ENCODE measurements around the gene ELMO3.
A peak's percentile ranks its signal among the peaks of the same experiment; 100 is the strongest.

Gene ELMO3

GRCh38 chr16:67166110-67166547 is 32.8 kb upstream of the ELMO3 start:
- peaks cover 98% of the 10 kb centered on the region for H3K27me3 ChIP-seq (ENCODE audit: insufficient read depth, low read length)
- peaks cover 2% of the 10 kb centered on the region for H3K4me1 ChIP-seq (ENCODE audit: insufficient read depth, low read length)
- H3K9ac ChIP-seq (ENCODE audit: low read depth, low read length), result no peak overlapping the region
- no peak overlapping the region for H3K4me3 ChIP-seq (ENCODE audit: low read length)
- H3K36me3 ChIP-seq (ENCODE audit: insufficient read depth, low read depth, low read length), result no peaks in the 10 kb centered on the region
- H3K9me3 ChIP-seq (ENCODE audit: insufficient read depth, low read depth, low read length), result peaks cover 10% of the 10 kb centered on the region
- H3K27ac ChIP-seq (ENCODE audit: low read length), result no peak overlapping the region

DNA sequence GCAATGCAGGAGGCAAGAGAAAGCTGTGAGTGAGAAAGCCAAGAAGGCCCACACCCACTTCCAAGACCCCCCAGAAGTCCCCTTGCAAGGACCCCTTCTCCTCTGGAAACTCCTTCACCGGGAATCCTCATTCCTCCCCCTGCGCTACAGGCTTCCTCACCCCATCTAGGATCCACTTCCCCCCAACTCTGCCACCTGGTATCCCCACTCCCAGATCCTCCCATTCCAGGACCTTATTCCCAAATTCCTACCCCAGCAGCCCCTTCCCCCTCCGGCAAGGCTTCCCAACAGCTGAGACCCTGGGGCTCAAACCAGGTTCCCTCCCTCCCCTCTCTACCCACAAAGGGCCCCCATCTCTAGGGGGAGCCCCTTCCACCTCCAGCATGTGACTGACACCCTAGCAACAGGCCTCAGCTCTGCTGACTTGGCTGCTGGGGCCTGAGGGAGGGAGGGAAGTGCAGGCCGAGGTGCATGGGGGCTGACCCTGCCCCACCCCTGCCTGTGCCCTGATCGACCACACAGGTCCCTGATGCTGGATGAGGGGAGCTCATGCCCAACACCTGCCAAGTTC is 32.2 kb upstream of the ELMO3 start:
- no peaks in the 10 kb centered on the region for H3K36me3 ChIP-seq (ENCODE audit: insufficient read depth, low read depth, low read length)
- H3K27me3 ChIP-seq (ENCODE audit: insufficient read depth, low read length), result peaks cover 98% of the 10 kb centered on the region
- peaks cover 10% of the 10 kb centered on the region for H3K9me3 ChIP-seq (ENCODE audit: insufficient read depth, low read depth, low read length)
- H3K9ac ChIP-seq (ENCODE audit: low read depth, low read length), result no peak overlapping the region
- no peak overlapping the region for H3K4me3 ChIP-seq (ENCODE audit: low read length)
- H3K4me1 ChIP-seq (ENCODE audit: insufficient read depth, low read length), result peaks cover 4% of the 10 kb centered on the region
- H3K27ac ChIP-seq (ENCODE audit: low read length), result no peak overlapping the region

DNA sequence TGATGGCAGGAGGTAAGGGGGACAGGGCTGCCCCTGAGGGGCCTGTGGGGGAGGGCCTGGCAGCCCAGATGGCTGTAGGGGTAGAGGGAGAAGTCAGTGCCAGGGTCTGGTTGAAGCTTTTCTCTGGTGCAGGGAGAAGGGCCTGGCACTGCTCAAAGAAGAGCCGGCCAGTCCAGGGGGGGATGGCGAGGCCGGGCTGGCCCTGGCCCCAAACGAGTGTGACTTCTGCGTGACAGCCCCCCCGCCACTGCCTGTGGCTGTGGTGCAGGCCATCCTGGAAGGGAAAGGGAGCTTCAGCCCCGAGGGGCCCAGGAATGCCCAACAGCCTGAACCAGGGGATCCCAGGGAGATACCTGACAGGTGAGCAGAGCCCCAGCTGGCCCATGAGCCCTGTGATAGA is 31.3 kb upstream of the ELMO3 start:
- Histone ChIP-seq H3K4me1 (ENCODE audit: insufficient read depth, low read length) (peaks cover 4% of the 10 kb centered on the region), H3K9ac (ENCODE audit: low read depth, low read length) (no peak overlapping the region), H3K36me3 (ENCODE audit: insufficient read depth, low read depth, low read length) (no peaks in the 10 kb centered on the region), H3K4me3 (ENCODE audit: low read length) (no peak overlapping the region), H3K27me3 (ENCODE audit: insufficient read depth, low read length) (peaks cover 98% of the 10 kb centered on the region), H3K27ac (ENCODE audit: low read length) (no peak overlapping the region), H3K9me3 (ENCODE audit: insufficient read depth, low read depth, low read length) (peaks cover 6% of the 10 kb centered on the region)

- Histone ChIP-seq H3K36me3 (ENCODE audit: insufficient read depth, low read depth, low read length) (no peaks in the 10 kb centered on the region), H3K9me3 (ENCODE audit: insufficient read depth, low read depth, low read length) (peaks cover 5% of the 10 kb centered on the region; the same call in 1 of the 2 replicates), H3K9ac (ENCODE audit: low read depth, low read length) (no peak overlapping the region), H3K4me3 (ENCODE audit: low read length) (peak overlapping the region; percentile 63), H3K4me1 (ENCODE audit: insufficient read depth, low read length) (peaks cover 9% of the 10 kb centered on the region), H3K27ac (ENCODE audit: low read length) (no peak overlapping the region), H3K27me3 (ENCODE audit: insufficient read depth, low read length) (peaks cover 98% of the 10 kb centered on the region)
These were observed 29.9 kb upstream of the ELMO3 start for GRCh38 chr16:67169011-67169451.

- H3K27me3 ChIP-seq (ENCODE audit: insufficient read depth, low read length), result peaks cover 98% of the 10 kb centered on the region
- no peaks in the 10 kb centered on the region for H3K36me3 ChIP-seq (ENCODE audit: insufficient read depth, low read depth, low read length)
- peak overlapping the region; percentile 63 for H3K4me3 ChIP-seq (ENCODE audit: low read length)
- peaks cover 9% of the 10 kb centered on the region for H3K4me1 ChIP-seq (ENCODE audit: insufficient read depth, low read length)
- H3K9me3 ChIP-seq (ENCODE audit: insufficient read depth, low read depth, low read length), result peaks cover 4% of the 10 kb centered on the region; the same call in 1 of the 2 replicates
- no peak overlapping the region for H3K27ac ChIP-seq (ENCODE audit: low read length)
- no peak overlapping the region for H3K9ac ChIP-seq (ENCODE audit: low read depth, low read length)
These were observed 29.2 kb upstream of the ELMO3 start for GRCh38 chr16:67169642-67170167.

DNA sequence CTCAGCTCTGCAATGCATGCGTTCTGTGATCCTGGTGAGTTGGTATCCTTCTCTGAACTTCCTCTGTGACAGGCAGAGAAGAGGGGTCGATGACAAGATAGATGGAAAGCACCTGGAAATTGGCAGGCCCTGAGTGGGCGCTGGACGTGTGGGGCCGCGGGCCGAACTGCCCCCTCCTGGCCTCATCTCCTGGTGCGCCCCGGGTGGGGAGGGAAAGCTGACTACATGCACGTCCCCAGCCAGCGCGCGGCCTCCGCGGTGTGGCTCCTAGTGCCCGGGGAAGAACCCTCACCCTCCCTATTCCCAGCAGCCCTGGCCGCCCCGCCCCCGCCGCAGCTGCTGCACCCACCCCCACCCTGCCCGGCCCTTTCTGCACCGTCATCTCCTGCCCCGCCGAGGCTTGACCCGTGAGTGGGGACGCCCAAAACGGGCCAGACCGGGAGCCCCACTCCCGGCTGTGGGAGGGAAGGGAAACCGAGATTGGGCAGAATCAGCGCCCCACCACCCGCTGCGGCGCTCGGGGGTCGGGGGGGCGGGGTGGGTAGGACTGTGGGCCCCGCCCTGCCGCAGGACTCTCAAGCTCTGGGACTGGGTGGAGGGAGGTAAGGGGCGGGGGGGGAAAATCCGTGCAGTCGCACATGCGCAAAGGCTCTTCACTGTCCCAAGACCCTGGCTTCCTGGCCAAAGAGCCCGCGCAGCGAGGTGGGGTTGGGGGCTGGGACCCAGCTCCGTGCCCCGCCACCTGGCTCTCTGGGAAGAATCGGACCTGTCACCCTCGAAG is 28.6 kb upstream of the ELMO3 start, which contains the start of gene NOL3:
Gene NOL3 (plus strand): TSS at position 371 of the 781 bp plus-strand sequence.
- no peaks in the 10 kb centered on the region for H3K9me3 ChIP-seq (ENCODE audit: insufficient read depth, low read depth, low read length)
- no peak within 1 kb of the TSS for H3K27ac ChIP-seq (ENCODE audit: low read length)
- H3K36me3 ChIP-seq (ENCODE audit: insufficient read depth, low read depth, low read length), result no peaks in the 10 kb centered on the region
- peak within 1 kb of the TSS; percentile 13; the same call in 1 of the 2 replicates for H3K9ac ChIP-seq (ENCODE audit: low read depth, low read length)
- H3K4me3 ChIP-seq (ENCODE audit: low read length), result peak within 1 kb of the TSS; percentile 63
- H3K27me3 ChIP-seq (ENCODE audit: insufficient read depth, low read length), result peaks cover 98% of the 10 kb centered on the region
- H3K4me1 ChIP-seq (ENCODE audit: insufficient read depth, low read length), result peaks cover 9% of the 10 kb centered on the region

DNA sequence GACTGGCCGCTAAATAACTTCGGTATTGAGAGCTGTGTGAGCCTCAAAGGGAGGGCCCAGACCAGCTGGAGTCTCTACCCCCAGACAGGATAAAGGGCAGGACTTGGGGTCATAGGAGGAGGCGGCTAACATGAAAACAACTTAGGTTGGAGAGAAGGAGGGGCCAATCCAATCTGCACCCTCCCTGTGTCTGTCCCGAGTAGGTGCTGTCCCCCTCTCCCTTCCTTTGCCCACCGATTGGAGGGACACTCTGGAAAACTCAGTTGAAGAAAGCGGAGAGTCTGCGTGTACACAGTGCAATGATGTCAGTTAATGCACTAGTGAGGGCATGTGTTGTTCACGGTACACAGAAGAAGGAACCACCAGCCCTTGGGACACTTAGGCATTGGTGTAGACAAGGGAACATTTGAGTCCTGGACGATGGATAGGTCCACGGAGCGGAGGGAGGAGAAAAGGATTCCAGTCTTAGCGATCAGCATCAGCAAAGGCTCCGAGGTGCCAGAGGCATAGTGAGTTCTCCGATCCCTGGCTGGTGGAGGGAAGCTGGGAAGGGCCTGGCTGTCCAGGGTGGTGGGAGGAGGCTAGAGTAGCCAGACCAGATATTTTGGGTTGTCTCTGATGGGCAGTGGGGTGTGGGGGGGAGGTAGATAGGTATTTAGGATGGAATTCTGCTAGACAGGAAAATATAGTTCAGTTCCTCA is 27.8 kb upstream of the ELMO3 start:
- peaks cover 98% of the 10 kb centered on the region for H3K27me3 ChIP-seq (ENCODE audit: insufficient read depth, low read length)
- no peaks in the 10 kb centered on the region for H3K36me3 ChIP-seq (ENCODE audit: insufficient read depth, low read depth, low read length)
- peak overlapping the region; percentile 63 for H3K4me3 ChIP-seq (ENCODE audit: low read length)
- peaks cover 9% of the 10 kb centered on the region for H3K4me1 ChIP-seq (ENCODE audit: insufficient read depth, low read length)
- H3K9me3 ChIP-seq (ENCODE audit: insufficient read depth, low read depth, low read length), result no peaks in the 10 kb centered on the region
- peak overlapping the region; percentile 13; the same call in 1 of the 2 replicates for H3K9ac ChIP-seq (ENCODE audit: low read depth, low read length)
- H3K27ac ChIP-seq (ENCODE audit: low read length), result no peak overlapping the region

GRCh38 chr16:67173323-67173722 is 25.6 kb upstream of the ELMO3 start:
- no peak overlapping the region for H3K27ac ChIP-seq (ENCODE audit: low read length)
- no peak overlapping the region for H3K9ac ChIP-seq (ENCODE audit: low read depth, low read length)
- no peaks in the 10 kb centered on the region for H3K36me3 ChIP-seq (ENCODE audit: insufficient read depth, low read depth, low read length)
- H3K27me3 ChIP-seq (ENCODE audit: insufficient read depth, low read length), result peaks cover 95% of the 10 kb centered on the region
- H3K9me3 ChIP-seq (ENCODE audit: insufficient read depth, low read depth, low read length), result no peaks in the 10 kb centered on the region
- H3K4me1 ChIP-seq (ENCODE audit: insufficient read depth, low read length), result peaks cover 13% of the 10 kb centered on the region
- H3K4me3 ChIP-seq (ENCODE audit: low read length), result peak overlapping the region; percentile 66; the same call in 1 of the 2 replicates

- Histone ChIP-seq H3K36me3 (ENCODE audit: insufficient read depth, low read depth, low read length) (no peaks in the 10 kb centered on the region), H3K27ac (ENCODE audit: low read length) (no peak overlapping the region), H3K9me3 (ENCODE audit: insufficient read depth, low read depth, low read length) (no peaks in the 10 kb centered on the region), H3K9ac (ENCODE audit: low read depth, low read length) (no peak overlapping the region), H3K27me3 (ENCODE audit: insufficient read depth, low read length) (peaks cover 95% of the 10 kb centered on the region), H3K4me3 (ENCODE audit: low read length) (peak overlapping the region; percentile 66), H3K4me1 (ENCODE audit: insufficient read depth, low read length) (peaks cover 13% of the 10 kb centered on the region)
These were observed 24.9 kb upstream of the ELMO3 start for GRCh38 chr16:67173808-67174705.

DNA sequence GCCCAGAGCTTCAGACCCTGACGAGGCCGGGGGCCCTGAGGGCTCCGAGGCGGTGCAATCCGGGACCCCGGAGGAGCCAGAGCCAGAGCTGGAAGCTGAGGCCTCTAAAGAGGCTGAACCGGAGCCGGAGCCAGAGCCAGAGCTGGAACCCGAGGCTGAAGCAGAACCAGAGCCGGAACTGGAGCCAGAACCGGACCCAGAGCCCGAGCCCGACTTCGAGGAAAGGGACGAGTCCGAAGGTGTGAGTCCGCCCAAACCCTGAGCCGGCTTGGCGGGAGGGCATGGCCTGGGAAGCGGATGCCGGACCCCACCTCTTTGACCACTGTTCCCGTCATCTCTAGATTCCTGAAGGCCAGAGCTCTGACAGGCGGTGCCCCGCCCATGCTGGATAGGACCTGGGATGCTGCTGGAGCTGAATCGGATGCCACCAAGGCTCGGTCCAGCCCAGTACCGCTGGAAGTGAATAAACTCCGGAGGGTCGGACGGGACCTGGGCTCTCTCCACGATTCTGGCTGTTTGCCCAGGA is 24.2 kb upstream of the ELMO3 start:
- no peaks in the 10 kb centered on the region for H3K36me3 ChIP-seq (ENCODE audit: insufficient read depth, low read depth, low read length)
- H3K4me3 ChIP-seq (ENCODE audit: low read length), result peak overlapping the region; percentile 66; the same call in 1 of the 2 replicates
- H3K4me1 ChIP-seq (ENCODE audit: insufficient read depth, low read length), result peaks cover 13% of the 10 kb centered on the region
- H3K9ac ChIP-seq (ENCODE audit: low read depth, low read length), result no peak overlapping the region
- peaks cover 93% of the 10 kb centered on the region for H3K27me3 ChIP-seq (ENCODE audit: insufficient read depth, low read length)
- no peak overlapping the region for H3K27ac ChIP-seq (ENCODE audit: low read length)
- H3K9me3 ChIP-seq (ENCODE audit: insufficient read depth, low read depth, low read length), result no peaks in the 10 kb centered on the region

All from iPS-20b (cell line).